Suprapubic skin (tissue), 3 donors: ENCODE results near the gene MYO3A.

Experiments
- POLR2A ChIP-seq, 2 donors: fragments of 450-650 bp; IDR thresholded peaks; one replicate each; pipeline ENCODE4 v1.6.1; 2017; ENCODE audit warnings: antibody characterized with exemption in 2 of 2, mild to moderate bottlenecking in 2 of 2, moderate library complexity in 2 of 2
- TF ChIP-seq, protein P1 (sequence below), 2 donors: fragments of 200-600 bp in 1 of 2; fragments of 450-650 bp in 1 of 2; sonication (generic) in 1 of 2; IDR thresholded peaks; one replicate each; pipeline ENCODE4 v1.5.1; 2016 to 2019; ENCODE audit warnings: antibody characterized with exemption in 2 of 2, mild to moderate bottlenecking in 1 of 2, moderate library complexity in 1 of 2

DNA sequence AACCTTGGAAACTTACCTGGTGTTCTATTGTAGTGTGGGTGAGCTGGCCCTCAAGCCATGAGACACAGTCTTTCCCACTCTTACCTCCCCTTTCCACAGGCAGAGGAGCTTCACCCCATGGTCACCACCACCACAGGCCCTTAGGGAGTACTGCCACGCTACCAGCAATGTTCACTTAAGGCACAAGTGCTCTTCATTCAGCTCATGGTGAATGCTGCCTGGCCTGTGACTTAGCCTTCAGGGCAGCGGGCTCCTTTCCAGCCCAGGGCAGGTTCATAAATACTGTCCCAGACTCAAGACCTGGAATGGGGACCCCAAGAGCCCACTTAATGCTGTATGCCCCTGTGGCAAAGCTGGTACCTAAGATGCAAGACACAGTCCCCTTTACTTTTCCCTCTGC is 109.4 kb downstream of the MYO3A start:
- TF ChIP-seq, protein P1, sequence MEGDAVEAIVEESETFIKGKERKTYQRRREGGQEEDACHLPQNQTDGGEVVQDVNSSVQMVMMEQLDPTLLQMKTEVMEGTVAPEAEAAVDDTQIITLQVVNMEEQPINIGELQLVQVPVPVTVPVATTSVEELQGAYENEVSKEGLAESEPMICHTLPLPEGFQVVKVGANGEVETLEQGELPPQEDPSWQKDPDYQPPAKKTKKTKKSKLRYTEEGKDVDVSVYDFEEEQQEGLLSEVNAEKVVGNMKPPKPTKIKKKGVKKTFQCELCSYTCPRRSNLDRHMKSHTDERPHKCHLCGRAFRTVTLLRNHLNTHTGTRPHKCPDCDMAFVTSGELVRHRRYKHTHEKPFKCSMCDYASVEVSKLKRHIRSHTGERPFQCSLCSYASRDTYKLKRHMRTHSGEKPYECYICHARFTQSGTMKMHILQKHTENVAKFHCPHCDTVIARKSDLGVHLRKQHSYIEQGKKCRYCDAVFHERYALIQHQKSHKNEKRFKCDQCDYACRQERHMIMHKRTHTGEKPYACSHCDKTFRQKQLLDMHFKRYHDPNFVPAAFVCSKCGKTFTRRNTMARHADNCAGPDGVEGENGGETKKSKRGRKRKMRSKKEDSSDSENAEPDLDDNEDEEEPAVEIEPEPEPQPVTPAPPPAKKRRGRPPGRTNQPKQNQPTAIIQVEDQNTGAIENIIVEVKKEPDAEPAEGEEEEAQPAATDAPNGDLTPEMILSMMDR (IDR thresholded peaks at IDR 0.05): no peak
- TF ChIP-seq POLR2A (IDR thresholded peaks at IDR 0.05): no peak
